Measurements from ENCODE around the gene FAM222A.
A peak's percentile ranks its signal among the peaks of the same experiment; 100 is the strongest.

The FAM222A gene

GRCh38 chr12:109714141-109714912 lies 702 bp downstream of the FAM222A start:
- peak; percentile 80 for DNase-seq

- no peak for DNase-seq
These were observed 1.3 kb downstream of the FAM222A start for GRCh38 chr12:109714913-109715244.

DNA sequence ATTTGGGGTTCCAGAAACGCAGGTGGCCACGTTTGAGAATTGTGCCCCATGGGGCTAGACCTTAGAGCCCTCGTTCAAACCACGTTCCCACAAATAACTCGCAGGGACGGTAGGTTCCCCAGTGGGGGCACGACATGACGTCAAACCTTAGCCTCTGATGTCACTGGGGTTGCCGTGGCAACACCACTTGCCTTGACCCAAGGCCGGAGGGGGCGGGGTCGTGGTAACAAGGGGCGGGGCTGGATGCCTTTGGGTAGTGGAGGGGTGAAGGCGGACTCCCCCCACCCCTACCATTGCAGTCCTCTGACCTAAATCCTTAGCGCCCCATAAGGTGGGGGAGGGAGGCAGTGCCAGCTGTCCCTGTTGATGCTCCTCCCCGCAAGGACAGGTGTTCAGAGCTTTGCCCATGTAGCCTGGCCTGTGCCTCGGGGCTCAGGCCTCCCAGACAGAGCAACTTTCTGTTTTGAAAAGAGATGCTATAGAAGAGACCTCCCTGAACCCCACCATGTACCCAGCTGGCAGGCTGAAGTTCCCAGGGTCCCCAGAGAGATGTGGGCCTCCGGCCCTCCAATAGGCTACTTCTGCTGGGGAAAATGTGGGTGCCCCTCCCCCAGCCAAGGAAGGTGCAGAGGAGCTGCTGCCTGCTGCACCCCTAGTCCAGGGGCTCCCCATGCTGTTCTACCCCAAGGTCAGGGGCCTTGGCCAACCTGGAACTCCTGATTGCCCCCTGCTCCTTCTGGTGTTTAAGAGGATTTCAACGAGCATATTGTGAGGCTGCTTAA lies 1.9 kb downstream of the FAM222A start:
- no peak for DNase-seq

DNA sequence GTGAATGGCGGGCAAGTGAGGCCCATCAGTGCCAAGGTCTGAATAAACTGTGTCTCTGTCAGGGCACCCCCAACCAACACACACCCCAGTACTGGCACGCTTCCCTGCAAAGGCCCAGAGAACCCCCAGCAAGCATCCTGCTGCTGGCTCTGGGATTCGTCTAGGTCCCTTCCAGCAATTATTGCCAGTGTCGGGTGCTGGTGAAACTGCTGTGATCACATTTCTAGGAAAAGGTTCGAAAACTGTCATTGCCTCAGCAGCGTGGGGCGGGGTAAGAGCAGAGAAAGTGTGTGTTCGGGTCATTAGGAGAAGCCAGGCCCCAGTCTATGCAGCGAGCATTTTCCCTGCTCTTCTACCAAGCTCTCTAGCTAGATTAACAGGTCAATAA lies 2.5 kb downstream of the FAM222A start:
- DNase-seq = peak; percentile 63

DNA sequence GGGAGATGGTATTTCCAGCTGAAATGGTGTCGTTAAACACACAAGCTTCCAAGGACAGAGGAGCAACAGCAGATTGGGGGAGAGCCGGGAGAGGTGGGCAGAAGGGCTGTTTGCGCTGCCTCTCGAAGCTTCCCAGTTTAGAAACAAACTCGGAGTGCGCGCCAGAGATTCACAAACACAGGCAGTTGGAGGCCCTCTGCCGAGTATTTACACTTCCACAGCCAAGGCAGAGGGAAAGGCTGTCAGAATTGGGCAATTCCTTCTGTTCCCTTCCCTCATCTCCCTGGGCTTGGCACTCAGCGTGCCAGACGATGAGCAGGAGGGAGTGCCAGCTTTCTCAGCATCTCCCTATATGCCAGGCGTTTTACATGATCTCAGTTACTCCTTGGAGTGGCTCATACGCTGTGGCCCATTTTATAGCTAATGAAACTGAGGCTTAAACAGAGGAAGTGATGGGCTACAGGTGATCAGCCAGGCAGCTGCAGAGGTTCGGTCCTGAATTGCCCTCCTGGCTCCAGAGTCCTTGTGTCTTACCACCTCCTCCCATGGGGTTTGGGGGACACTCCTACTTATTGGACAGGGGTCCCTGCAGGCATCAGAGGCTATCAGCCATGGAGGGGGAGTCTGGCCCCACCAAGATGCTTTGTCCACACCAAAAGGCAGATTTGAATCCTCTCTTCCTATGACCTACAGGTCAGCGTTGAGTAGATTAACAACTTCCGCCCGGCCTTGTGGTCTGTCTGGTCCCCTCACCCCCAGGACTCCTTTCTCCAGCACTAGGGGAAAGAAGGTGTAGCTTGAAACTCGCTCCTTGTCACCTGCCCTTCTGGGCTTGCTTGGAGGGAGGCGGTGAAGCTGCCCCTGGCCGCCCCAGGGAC lies 3.1 kb downstream of the FAM222A start:
- DNase-seq = no peak

- DNase-seq = no peak
These were observed 4.0 kb downstream of the FAM222A start for GRCh38 chr12:109717390-109718357.

DNA sequence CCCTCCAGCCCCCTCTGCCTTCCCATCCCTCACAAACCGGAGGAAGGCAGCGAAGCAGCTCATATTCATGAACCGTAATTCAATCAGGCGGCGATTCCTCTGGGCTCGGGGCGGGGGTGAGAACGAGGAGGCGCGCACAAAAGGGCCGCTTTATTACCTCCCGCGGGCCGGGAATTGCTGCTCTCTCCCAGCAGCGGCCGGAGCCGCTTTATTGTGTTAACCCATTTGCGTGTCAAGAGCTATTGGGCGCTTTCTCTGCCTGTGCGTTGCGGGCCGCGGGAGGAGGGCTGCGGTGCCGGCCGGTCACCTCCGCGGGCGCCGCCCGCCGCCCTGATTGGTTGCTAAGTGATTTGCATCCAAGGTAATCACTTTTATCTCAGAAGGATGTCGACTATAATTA lies 4.8 kb downstream of the FAM222A start:
- DNase-seq = no peak

DNA sequence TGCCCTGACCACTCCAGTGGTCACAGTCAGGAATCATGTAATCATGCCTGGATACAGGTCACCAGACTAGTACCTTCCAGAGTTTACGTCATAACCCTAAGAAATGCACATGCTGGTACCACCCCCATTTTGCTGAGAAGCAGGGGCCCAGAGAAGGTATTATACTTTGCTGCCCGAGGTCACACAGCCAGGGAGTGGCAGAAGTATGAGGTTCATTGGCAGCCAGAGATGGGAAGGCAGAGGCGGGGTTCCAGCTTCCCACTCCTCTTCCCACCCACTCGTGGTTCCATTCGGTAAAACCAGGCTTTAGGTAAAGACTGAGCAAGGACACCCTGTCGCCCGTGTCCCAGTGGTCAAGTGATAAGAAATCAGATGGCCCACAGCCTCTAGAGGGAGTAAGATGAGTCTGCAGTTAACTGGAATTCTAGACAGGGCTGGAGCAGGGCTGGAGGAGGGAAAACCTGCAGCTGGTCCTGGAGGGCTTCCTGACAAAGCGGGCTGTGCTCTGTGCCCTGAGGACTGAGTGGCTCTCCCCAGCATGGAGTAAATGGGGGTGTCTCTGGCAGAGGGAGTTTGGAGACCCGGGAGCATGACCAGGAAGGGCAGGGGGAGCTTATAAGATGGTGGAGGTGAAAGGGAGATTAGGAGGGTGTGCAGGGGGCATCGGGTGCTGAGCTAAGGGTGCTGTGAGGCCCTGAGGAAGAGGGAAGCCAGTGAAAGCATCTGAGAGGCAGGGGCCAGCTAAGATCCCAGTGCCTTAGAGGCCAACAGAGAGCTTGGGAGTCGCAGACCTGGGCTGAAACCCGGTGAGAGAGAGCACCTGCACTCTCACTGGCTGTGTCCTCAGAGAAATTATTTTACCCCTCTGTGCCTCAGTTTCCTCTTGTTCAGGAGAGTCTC lies 5.7 kb downstream of the FAM222A start:
- DNase-seq = peak; percentile 41

DNA sequence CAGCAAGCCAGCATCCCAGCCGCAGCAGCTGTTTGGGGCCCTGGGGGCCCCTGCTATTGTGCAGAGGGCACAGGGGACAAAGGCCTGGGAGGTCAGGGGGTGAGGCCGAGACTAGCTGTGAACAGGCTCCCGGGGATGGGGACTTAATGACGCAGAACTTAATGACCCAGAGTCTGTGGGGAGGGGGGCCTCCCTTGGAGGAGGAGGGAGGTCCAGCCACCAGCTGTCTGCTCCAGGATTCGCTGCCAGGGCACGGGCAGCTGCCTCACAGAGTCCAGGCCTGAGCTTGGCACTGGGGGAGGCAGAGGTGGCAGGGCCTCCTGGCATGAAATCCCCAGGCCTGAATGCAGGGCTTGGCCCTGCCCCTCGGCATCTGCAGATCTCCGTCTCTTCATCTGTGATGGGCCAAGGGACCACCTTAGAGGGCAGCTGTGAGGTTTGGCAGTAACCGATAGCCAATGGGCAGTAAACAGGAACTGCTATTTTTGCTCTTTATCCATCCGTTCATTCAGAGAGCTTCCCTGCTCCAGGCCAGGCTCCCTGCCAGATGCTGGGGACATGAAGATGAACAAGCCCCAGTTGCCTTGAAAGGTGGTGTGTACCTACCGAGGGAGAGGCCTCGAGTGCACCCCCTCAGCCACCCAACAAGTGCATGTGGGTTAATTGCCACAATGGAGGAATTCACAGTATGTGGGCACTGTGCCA lies 6.7 kb downstream of the FAM222A start:
- no peak for DNase-seq

DNA sequence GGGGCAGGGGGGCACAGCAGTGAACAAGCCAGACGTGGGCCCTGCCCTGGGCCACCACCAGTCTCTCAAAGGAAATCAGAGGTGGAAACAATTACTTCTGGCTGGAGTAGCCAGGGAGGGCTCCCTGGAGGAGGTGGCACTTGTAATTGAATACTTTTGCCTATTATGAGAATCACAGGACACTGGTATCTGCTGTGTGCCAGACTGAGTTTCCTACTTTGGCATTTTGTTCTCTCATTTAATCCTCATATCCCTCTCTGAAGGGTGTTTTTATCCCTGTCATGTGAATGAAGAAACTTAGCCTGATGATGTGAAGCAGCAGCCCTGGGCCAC lies 7.2 kb downstream of the FAM222A start:
- no peak for DNase-seq

GRCh38 chr12:109721276-109721675 lies 7.7 kb downstream of the FAM222A start:
- no peak for DNase-seq

GRCh38 chr12:109722022-109722720 lies 8.5 kb downstream of the FAM222A start:
- no peak for DNase-seq

DNA sequence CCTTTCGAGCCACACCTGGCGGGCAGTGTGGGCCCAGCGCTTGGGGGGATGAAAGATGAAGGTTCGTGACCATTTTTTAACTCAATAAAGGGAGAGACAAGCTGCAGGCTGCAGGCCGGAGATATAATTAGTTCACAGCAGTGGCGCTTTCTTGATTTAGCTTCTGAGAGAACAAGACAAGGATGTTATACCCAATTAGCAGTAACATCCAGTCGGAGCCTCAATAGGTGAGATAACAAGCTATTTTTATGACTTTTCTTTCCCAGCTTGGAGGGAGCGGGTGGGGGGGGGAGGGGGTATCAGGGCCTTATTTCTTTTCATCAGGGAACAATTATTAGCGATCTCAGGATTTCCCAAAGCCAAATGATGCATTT lies 9.1 kb downstream of the FAM222A start:
- DNase-seq = no peak

DNA sequence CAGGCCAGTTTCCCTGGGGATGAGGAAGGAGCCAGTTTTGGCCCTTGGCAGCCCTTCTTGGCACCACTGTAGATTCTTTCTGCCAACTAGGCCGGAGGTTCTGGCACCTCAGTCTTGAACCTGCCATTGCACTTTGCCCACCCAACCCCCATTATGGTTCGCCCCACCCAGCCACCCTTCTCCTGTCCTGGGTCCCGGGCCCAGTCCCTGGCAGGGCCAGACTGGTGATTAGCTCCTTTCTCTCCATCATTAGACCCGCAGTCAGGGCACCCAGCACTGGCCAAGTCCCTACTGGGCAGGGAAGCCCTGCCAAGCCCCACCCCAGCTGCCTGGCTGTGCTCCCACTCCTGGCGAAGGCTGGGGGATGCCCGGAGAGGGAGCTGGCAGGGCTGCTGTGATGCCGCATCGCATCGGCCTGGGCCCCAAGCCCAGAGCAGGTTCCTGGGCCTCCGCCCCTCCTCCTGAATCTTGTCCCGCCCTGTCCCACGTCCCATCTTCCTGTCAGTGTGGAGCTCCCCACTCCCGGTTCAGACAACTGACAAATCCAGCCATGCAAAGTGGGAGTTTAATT lies 9.8 kb downstream of the FAM222A start:
- no peak for DNase-seq

- DNase-seq = no peak
These were observed 10.8 kb downstream of the FAM222A start for GRCh38 chr12:109724321-109724892.

- no peak for DNase-seq
These were observed 11.9 kb downstream of the FAM222A start for GRCh38 chr12:109725321-109726105.

GRCh38 chr12:109726106-109726497 lies 12.5 kb downstream of the FAM222A start:
- DNase-seq = no peak

- DNase-seq = no peak
These were observed 12.9 kb downstream of the FAM222A start for GRCh38 chr12:109726511-109727038.

All from OCI-M1 (cell line).